ENCODE measurements around the gene KLHL10.
"Not testable (repeated sequence)": the region's sequence is repeated elsewhere in the genome, so short reads cannot be mapped to it uniquely, and the experiment has no call there.

The KLHL10 gene

DNA sequence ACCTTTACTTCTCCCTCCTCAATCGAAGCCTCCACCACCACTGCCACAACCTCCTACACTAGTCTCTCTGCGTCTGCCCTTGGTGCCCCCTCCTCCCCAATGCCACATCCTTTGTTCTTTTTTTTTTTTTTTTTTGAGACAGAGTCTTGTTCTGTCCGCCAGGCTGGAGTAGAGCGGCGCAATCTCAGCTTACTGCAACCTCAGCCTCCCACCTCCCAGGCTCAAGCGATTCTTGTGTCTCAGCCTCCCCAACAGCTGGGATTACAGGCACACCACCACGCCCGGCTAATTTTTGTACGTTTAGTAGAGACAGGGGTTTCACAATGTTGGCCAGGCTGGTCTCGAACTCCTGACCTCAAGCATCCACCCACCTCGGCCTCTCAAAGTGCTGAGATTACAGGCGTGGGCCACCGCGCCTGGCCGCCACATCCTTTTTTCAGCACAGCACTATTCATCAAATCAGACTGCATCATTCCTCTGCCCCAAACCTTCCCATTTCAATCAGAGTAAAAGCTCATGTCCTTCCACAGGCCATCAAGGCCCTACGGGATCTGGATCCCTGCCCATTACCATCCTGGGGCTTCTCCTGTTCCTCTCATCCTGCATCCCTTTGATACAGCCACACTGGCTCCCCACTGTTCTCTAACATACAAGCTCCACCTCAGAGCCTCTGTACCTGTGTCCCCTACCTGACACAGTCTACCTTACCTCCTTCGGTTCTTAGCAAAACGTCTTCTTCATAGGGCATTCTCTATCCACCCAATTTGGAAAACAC, 25.6 kb downstream of the KLHL10 start:
- DNase-seq: peak; percentile 66 to 73

DNA sequence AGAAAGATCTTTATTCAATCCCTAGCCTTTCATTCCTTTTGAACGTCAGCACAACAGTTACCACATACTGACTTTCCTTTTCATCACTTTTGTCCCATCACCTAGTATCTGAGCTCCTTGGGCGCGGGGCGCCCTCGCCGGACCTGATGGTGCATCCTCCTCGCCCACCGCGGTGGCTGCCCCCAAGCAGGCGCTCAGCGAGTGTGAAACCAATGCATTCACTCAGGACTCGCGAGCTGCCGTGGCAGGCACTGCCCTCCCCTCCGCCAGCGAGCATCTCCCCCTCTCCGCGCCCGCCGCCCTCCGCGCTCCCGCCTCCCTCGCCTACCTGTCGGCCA, 26.8 kb downstream of the KLHL10 start:
- peak in 1 of 2 experiments; percentile 69 for DNase-seq

DNA sequence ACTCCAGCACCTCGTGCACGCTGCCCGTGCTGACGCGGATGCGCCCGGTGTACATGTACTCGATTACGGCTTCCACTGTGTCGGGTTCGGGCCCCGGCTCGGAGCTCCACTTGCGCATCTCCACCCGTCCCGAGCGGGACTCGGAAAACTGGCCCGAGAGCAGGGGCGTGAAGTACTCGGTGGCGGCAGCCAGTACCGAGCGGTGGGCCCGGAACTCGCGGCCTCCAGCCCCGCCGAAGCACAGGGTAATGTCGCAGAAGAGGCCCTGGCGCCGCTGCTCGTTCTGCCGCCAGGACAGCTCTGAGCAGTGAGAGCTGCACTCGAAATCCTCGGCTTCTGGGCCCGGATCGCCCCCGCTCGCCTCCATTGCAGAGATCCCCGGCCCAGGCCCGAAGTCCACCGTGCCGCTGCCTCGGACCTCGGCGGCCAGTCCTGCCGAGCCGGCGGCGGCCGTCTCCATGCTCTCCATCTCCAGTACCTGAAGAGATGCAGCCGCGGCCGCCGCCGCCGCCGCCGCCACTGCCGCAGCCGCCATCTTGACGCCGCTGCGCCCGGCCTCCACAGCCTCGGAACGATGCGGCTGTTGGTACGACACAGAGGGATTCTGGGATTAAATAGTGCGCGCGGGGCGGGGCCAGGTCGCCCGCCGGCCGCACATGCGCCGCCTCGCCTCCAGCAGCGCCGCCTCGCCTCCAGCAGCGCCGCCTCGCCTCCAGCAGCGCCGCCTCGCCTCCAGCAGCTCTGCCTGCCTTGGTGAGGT, 27.4 kb downstream of the KLHL10 start, which contains the start of gene KLHL11:
Gene KLHL11, minus strand, starts transcription at position 588 of the 760 bp plus-strand sequence. Its CDS starts 53 bp downstream, at position 535.
- peak; percentile 87 to 93 for DNase-seq

- DNase-seq: no peak
Observed at GRCh38 chr17:41865596-41865893, 27.9 kb downstream of the KLHL10 start.

DNA sequence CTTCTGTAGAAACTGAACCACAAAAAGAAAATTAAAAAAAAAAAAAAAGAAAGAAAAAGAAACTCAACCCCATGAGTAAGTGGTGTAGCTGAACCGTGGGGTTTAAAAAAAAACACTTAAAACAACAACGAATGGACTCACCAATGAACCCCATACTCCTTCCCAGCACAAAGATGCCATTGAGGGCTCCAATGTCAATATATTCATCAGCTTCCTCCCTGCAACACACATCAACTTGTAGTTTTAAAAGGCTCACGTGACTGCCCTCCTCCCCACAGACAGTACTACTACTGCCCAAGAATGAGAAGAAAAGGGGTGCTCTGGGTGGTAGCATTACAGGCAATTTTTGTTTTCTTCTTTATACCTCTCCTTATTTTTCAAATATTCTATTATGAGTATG, 30.9 kb downstream of the KLHL10 start:
- peak in 1 of 2 experiments; percentile 26 for DNase-seq

GRCh38 chr17:41869426-41869825, 31.8 kb downstream of the KLHL10 start:
- peak in 1 of 2 experiments; percentile 39 for DNase-seq

DNA sequence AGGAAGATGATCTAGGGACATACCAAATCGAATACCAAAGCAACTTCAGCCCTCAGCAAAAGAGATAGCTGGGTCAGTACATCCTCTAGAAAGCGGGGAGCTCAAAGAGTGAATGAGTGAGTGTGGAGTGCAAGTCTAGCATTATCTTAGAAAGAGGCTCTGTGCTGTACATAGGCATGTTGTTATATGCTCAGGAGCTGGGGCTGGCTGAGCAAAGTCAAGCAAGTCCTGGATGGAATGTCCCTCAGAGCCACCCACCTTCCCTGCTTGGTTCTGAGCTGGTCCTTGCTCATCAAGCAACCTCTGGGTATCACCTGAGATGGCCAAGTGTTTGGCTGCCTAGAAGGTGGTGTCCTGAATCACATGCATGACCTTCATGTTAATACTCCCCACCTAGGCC, 32.5 kb downstream of the KLHL10 start:
- no peak for DNase-seq

- no peak for DNase-seq
Observed at GRCh38 chr17:41870627-41871026, 33.0 kb downstream of the KLHL10 start.

GRCh38 chr17:41871789-41872188, 34.2 kb downstream of the KLHL10 start:
- no peak for DNase-seq

GRCh38 chr17:41873559-41874292, 36.1 kb downstream of the KLHL10 start:
- DNase-seq: no peak

- not testable (repeated sequence) for DNase-seq
Observed at GRCh38 chr17:41874293-41874670, 36.7 kb downstream of the KLHL10 start.

DNA sequence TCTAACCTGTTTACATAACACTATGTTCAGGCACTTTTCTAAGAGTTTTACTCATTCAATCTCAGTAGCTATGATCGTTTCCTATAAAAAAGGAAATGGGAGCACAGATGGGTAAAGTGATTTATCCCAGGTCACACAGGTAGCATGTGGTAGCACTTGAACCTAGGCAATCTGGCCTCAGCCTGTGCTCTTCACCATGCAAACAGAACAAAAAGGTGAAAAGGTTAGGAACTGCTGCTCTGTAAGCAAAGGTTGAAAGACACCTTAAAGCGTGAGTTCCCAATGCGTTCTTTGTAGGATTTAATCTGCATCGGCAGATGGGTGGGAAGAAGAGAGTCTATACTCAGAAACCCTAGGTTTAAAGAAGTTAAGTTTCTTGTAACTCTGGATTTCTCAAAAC, 42.5 kb downstream of the KLHL10 start:
- no peak for DNase-seq

DNA sequence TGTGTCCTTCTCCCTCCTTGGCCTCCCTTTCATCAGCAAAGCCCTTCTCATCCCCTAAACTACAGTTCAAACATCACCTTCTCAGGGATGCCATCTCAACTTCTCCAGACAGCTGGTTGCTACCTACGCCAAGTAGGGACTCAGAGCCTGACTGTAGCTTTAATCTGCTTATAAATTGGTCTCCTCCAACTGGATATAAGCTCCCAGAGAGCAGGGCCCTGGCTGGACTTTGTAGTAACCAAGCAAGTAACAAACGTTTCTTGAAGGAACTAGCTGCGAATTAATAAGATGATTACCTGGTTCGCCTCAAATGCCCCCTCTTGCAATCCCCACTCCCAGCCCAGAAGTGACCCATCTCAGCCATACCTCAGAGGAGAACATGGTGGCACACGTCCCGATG, 45.1 kb downstream of the KLHL10 start:
- DNase-seq: no peak

- DNase-seq: no peak
Observed at GRCh38 chr17:41885733-41886132, 48.1 kb downstream of the KLHL10 start.

GRCh38 chr17:41888332-41888965, 50.8 kb downstream of the KLHL10 start:
- DNase-seq: no peak

DNA sequence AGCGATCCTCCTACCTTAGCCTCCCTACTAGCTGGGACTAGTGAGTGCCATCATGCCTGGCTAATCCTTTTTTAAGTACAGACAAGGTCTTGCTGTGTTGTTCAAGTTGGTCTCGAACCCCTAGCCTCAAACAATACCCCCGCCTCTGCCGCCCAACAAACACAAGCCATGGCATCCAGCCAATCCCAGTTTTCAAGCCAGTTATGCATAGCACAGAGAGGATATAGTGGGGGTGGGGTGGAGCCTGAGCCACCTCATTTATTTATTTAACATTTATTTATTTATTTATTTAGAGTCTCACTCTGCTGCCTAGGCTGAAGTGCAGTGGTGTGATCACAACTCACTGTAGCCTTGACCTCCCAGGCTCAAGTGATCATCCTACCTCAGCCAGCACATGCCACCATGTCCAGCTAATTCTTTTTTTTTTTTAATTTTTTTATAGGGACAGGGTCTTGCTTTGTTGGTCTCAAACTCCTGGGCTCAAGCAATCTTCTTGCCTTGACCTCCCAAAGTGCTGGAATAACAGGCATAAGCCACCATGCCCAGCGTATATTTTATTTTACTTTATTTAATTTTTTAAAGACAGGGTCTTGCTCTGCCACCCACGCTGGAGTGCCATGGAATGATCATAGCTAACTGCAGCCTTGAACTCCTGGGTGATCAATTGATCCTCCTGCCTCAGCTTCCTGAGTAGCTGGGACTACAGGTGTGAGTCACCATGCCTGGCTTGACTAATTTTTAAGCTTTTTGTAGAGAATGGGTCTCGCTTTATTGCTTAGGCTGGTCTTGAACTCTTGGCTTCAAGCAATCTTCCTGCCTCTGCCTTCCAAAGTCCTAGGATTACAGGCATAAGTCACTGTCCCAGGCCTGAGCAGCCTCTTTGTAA, 53.8 kb downstream of the KLHL10 start:
- DNase-seq: no peak

- DNase-seq: no peak
Observed at GRCh38 chr17:41892021-41892376, 54.4 kb downstream of the KLHL10 start.

DNA sequence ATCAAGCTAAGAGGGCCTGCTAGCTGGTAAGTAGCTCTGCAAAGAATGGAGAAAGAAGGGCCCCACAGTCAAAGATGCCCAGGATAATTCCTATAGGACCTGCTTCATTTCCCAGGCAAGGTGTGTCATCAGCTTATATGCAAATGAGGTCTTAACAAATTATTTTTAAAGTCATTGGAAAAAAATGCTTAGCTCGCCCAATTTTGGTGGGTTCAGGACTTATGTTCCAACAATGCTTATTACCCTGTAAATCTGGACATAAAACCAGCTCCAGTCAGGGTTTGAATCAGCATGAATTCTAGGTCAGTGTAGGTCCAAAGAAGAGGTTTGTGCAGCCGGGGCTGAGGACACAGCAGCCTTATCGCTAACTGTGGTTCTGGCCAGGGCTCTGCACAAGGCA, 55.8 kb downstream of the KLHL10 start:
- DNase-seq: no peak

- DNase-seq: no peak
Observed at GRCh38 chr17:41894791-41895331, 57.2 kb downstream of the KLHL10 start.

- DNase-seq: no peak
Observed at GRCh38 chr17:41895617-41896016, 58.0 kb downstream of the KLHL10 start.

GRCh38 chr17:41896726-41897125, 59.1 kb downstream of the KLHL10 start:
- DNase-seq: no peak
